Activated CD4-positive, alpha-beta T cell treated with anti-CD3 and anti-CD28 coated beads for 48 hours (primary cell): ENCODE data around the gene SLC38A8.

ENCODE experiments used
- DNase-seq: peaks from one replicate; pipeline ENCODE4 v3.0.0-alpha.2; 2020

Gene SLC38A8

GRCh38 chr16:83994087-83994486, 48.5 kb downstream of the SLC38A8 start:
- no peak for DNase-seq

GRCh38 chr16:83992624-83993023, 50.0 kb downstream of the SLC38A8 start:
- no peak for DNase-seq

GRCh38 chr16:83990492-83990891, 52.1 kb downstream of the SLC38A8 start:
- DNase-seq = no peak

- DNase-seq = no peak
Observed at GRCh38 chr16:83989300-83989699, 53.3 kb downstream of the SLC38A8 start.

- DNase-seq = no peak
Observed at GRCh38 chr16:83983491-83983890, 59.1 kb downstream of the SLC38A8 start.

GRCh38 chr16:83981799-83982198, 60.8 kb downstream of the SLC38A8 start:
- DNase-seq = no peak

GRCh38 chr16:83980794-83981193, 61.8 kb downstream of the SLC38A8 start:
- no peak for DNase-seq

- DNase-seq = no peak
Observed at GRCh38 chr16:83979441-83979840, 63.2 kb downstream of the SLC38A8 start.

- no peak for DNase-seq
Observed at GRCh38 chr16:83978401-83978904, 64.1 kb downstream of the SLC38A8 start.

- no peak for DNase-seq
Observed at GRCh38 chr16:83977056-83977815, 65.4 kb downstream of the SLC38A8 start.

- DNase-seq = no peak
Observed at GRCh38 chr16:83975590-83976260, 66.9 kb downstream of the SLC38A8 start.

- no peak for DNase-seq
Observed at GRCh38 chr16:83974475-83974874, 68.1 kb downstream of the SLC38A8 start.

GRCh38 chr16:83973581-83974385, 68.8 kb downstream of the SLC38A8 start:
- DNase-seq = no peak

- no peak for DNase-seq
Observed at GRCh38 chr16:83973077-83973476, 69.5 kb downstream of the SLC38A8 start.

- DNase-seq = no peak
Observed at GRCh38 chr16:83972256-83973008, 70.2 kb downstream of the SLC38A8 start.

GRCh38 chr16:83971165-83972130, 71.1 kb downstream of the SLC38A8 start:
- no peak for DNase-seq

GRCh38 chr16:83970430-83970815, 72.2 kb downstream of the SLC38A8 start:
- DNase-seq = no peak

- DNase-seq = no peak
Observed at GRCh38 chr16:83969771-83970429, 72.7 kb downstream of the SLC38A8 start.

- no peak for DNase-seq
Observed at GRCh38 chr16:83968891-83969649, 73.5 kb downstream of the SLC38A8 start.

- no peak for DNase-seq
Observed at GRCh38 chr16:83968306-83968851, 74.2 kb downstream of the SLC38A8 start.
